Karpas-422 (cell line): ENCODE measurements around the gene AKAP8L. TPM values are rescaled to one million over a fixed set of nuclear protein-coding genes. Genes with fewer than 3 reads are reported as not detected.

Experiments
- DNase-seq: peaks from one replicate; pipeline ENCODE4 v3.0.0-alpha.2; 2015
- H2AFZ ChIP-seq: fragments of 200-600 bp; sonication (generic); 2 replicates; pipeline ENCODE4 v1.6.1; 2014; ENCODE audit warnings: antibody characterized with exemption, low read length, mixed read lengths
- H3K27ac ChIP-seq: fragments of 200-600 bp; sonication (generic); 2 replicates; pipeline ENCODE4 v1.5.1; 2014; ENCODE audit warnings: mild to moderate bottlenecking, low read length, moderate library complexity
- H3K27me3 ChIP-seq: fragments of 200-600 bp; sonication (generic); 2 replicates; pipeline ENCODE4 v1.6.1; 2014; ENCODE audit warnings: low read length, mixed read lengths
- H3K36me3 ChIP-seq: fragments of 200-600 bp; sonication (generic); 2 replicates; pipeline ENCODE4 v1.6.1; 2014; ENCODE audit warnings: low read length, mixed read lengths; ENCODE audit not compliant: insufficient read depth
- H3K4me1 ChIP-seq: fragments of 200-600 bp; sonication (generic); 2 replicates; pipeline ENCODE4 v1.6.1; 2014; ENCODE audit warnings: mild to moderate bottlenecking, low read length, mixed read lengths
- H3K4me2 ChIP-seq: fragments of 200-600 bp; sonication (generic); 2 replicates; pipeline ENCODE4 v1.6.1; 2014; ENCODE audit warnings: low read length, low read depth, mild to moderate bottlenecking; ENCODE audit not compliant: poor library complexity, severe bottlenecking
- H3K4me3 ChIP-seq: fragments of 200-600 bp; sonication (generic); 2 replicates; pipeline ENCODE4 v1.5.1; 2014; ENCODE audit warnings: mild to moderate bottlenecking, antibody characterized with exemption, low read length, mixed read lengths
- H3K79me2 ChIP-seq: fragments of 200-600 bp; sonication (generic); 2 replicates; pipeline ENCODE4 v1.6.1; 2014; ENCODE audit warnings: mild to moderate bottlenecking, low read length, mixed read lengths
- H3K9ac ChIP-seq: fragments of 200-600 bp; sonication (generic); 2 replicates; pipeline ENCODE4 v1.6.0; 2014; ENCODE audit warnings: low read length
- H3K9me2 ChIP-seq: fragments of 200-600 bp; sonication (generic), shearing (Covaris generic); replicated peaks from 2 replicates; pipeline ENCODE4 v1.6.0; 2014; ENCODE audit warnings: mild to moderate bottlenecking, low read length, moderate library complexity; ENCODE audit not compliant: insufficient read depth
- H3K9me3 ChIP-seq: fragments of 300-700, 200-600 bp; sonication (generic); 2 replicates; pipeline ENCODE4 v1.6.1; 2014; ENCODE audit warnings: low read length, mixed read lengths
- H4K20me1 ChIP-seq: fragments of 200-600 bp; sonication (generic); 2 replicates; pipeline ENCODE4 v1.6.1; 2014; ENCODE audit warnings: mild to moderate bottlenecking, antibody characterized with exemption, low read length, low read depth; ENCODE audit not compliant: insufficient read depth
- total RNA-seq: library from RNA; depleted of rRNA; stranded (reverse); fragments of >200 nt; shearing (Covaris generic); gene quantifications from 2 replicates; pipeline ENCODE4 v1.2.3, GENCODE V29; 2014; ENCODE audit warnings: low replicate concordance

Gene AKAP8L
- total RNA-seq, 1 experiment from 2014 or later = 82.4 TPM

GRCh38 chr19:15450528-15450890 is 31.7 kb upstream of the AKAP8L start:
- no peak overlapping the region for H3K9ac ChIP-seq
- 0 out of 2 replicates have a peak, but pooled peaks cover 5% of the 10 kb centered on the region for H4K20me1 ChIP-seq
- H3K4me1 ChIP-seq = peaks cover 6% of the 10 kb centered on the region
- H3K27me3 ChIP-seq = no peaks in the 10 kb centered on the region
- H3K9me2 ChIP-seq = no peaks in the 10 kb centered on the region; the same call in 1 of the 2 replicates
- H3K4me2 ChIP-seq = no peak overlapping the region
- H2AFZ ChIP-seq = peak overlapping the region; percentile 12; the same call in 1 of the 2 replicates
- H3K9me3 ChIP-seq = no peaks in the 10 kb centered on the region
- no peaks in the 10 kb centered on the region for H3K79me2 ChIP-seq
- peak overlapping the region; percentile 38; the same call in 1 of the 2 replicates for H3K4me3 ChIP-seq
- no peaks in the 10 kb centered on the region for H3K36me3 ChIP-seq
- H3K27ac ChIP-seq = no peak overlapping the region
- DNase-seq = no peak

GRCh38 chr19:15449620-15450527 is 31.1 kb upstream of the AKAP8L start, which contains the start of gene WIZ:
Gene WIZ, minus strand, starts transcription at chr19:15449956. Its CDS starts 1,649 bp downstream, at chr19:15448307.
- peak within 1 kb of the TSS; percentile 41; the same call in 1 of the 2 replicates for H3K4me3 ChIP-seq
- H4K20me1 ChIP-seq = 0 out of 2 replicates have a peak, but pooled peaks cover 5% of the 10 kb centered on the region
- H3K4me2 ChIP-seq = peak within 1 kb of the TSS; percentile 45
- peaks cover 6% of the 10 kb centered on the region for H3K4me1 ChIP-seq
- peak; percentile 89 for DNase-seq
- peak within 1 kb of the TSS; percentile 12; the same call in 1 of the 2 replicates for H2AFZ ChIP-seq
- no peaks in the 10 kb centered on the region for H3K9me3 ChIP-seq
- no peak within 1 kb of the TSS for H3K9ac ChIP-seq
- no peaks in the 10 kb centered on the region; the same call in 1 of the 2 replicates for H3K9me2 ChIP-seq
- H3K27ac ChIP-seq = no peak within 1 kb of the TSS
- no peaks in the 10 kb centered on the region for H3K27me3 ChIP-seq
- no peaks in the 10 kb centered on the region for H3K79me2 ChIP-seq
- H3K36me3 ChIP-seq = no peaks in the 10 kb centered on the region

- peak overlapping the region; percentile 41; the same call in 1 of the 2 replicates for H3K4me3 ChIP-seq
- H2AFZ ChIP-seq = no peak overlapping the region
- H3K4me2 ChIP-seq = peak overlapping the region; percentile 45
- H3K9me3 ChIP-seq = no peaks in the 10 kb centered on the region
- no peaks in the 10 kb centered on the region for H3K36me3 ChIP-seq
- H3K27me3 ChIP-seq = no peaks in the 10 kb centered on the region
- DNase-seq = no peak
- H3K9me2 ChIP-seq = no peaks in the 10 kb centered on the region; the same call in 1 of the 2 replicates
- H3K79me2 ChIP-seq = no peaks in the 10 kb centered on the region
- H3K27ac ChIP-seq = no peak overlapping the region
- 0 out of 2 replicates have a peak, but pooled peaks cover 5% of the 10 kb centered on the region for H4K20me1 ChIP-seq
- peaks cover 6% of the 10 kb centered on the region for H3K4me1 ChIP-seq
- H3K9ac ChIP-seq = no peak overlapping the region
These were observed 30.2 kb upstream of the AKAP8L start for GRCh38 chr19:15448778-15449619.

GRCh38 chr19:15448044-15448777 is 29.4 kb upstream of the AKAP8L start:
- H4K20me1 ChIP-seq = 0 out of 2 replicates have a peak, but pooled peaks cover 5% of the 10 kb centered on the region
- no peaks in the 10 kb centered on the region for H3K36me3 ChIP-seq
- no peak overlapping the region for H3K4me2 ChIP-seq
- H3K27ac ChIP-seq = no peak overlapping the region
- no peak for DNase-seq
- H3K4me1 ChIP-seq = peaks cover 6% of the 10 kb centered on the region
- no peaks in the 10 kb centered on the region; the same call in 1 of the 2 replicates for H3K9me2 ChIP-seq
- no peak overlapping the region for H2AFZ ChIP-seq
- H3K9me3 ChIP-seq = no peaks in the 10 kb centered on the region
- H3K79me2 ChIP-seq = no peaks in the 10 kb centered on the region
- no peak overlapping the region for H3K9ac ChIP-seq
- no peak overlapping the region for H3K4me3 ChIP-seq
- no peaks in the 10 kb centered on the region for H3K27me3 ChIP-seq

GRCh38 chr19:15447057-15447456 is 28.3 kb upstream of the AKAP8L start:
- H3K27me3 ChIP-seq = no peaks in the 10 kb centered on the region
- no peak overlapping the region for H2AFZ ChIP-seq
- no peak overlapping the region for H3K4me2 ChIP-seq
- peaks cover 6% of the 10 kb centered on the region for H3K4me1 ChIP-seq
- H3K27ac ChIP-seq = no peak overlapping the region
- DNase-seq = no peak
- H3K79me2 ChIP-seq = no peaks in the 10 kb centered on the region
- no peaks in the 10 kb centered on the region for H3K9me3 ChIP-seq
- no peaks in the 10 kb centered on the region for H3K36me3 ChIP-seq
- H3K9ac ChIP-seq = no peak overlapping the region
- H4K20me1 ChIP-seq = 0 out of 2 replicates have a peak, but pooled peaks cover 5% of the 10 kb centered on the region
- H3K9me2 ChIP-seq = no peaks in the 10 kb centered on the region; the same call in 1 of the 2 replicates
- H3K4me3 ChIP-seq = no peak overlapping the region

- DNase-seq = no peak
- Histone ChIP-seq H3K4me1 (peaks cover 6% of the 10 kb centered on the region), H3K9me3 (no peaks in the 10 kb centered on the region), H3K4me2 (no peak overlapping the region), H3K4me3 (no peak overlapping the region), H3K27me3 (no peaks in the 10 kb centered on the region), H3K79me2 (no peaks in the 10 kb centered on the region), H4K20me1 (0 out of 2 replicates have a peak, but pooled peaks cover 5% of the 10 kb centered on the region), H3K9me2 (no peaks in the 10 kb centered on the region; the same call in 1 of the 2 replicates), H3K27ac (no peak overlapping the region), H3K9ac (no peak overlapping the region), H2AFZ (no peak overlapping the region), H3K36me3 (no peaks in the 10 kb centered on the region)
These were observed 27.1 kb upstream of the AKAP8L start for GRCh38 chr19:15445807-15446376.

GRCh38 chr19:15445227-15445605 is 26.4 kb upstream of the AKAP8L start:
- Histone ChIP-seq H3K9ac (no peak overlapping the region), H3K79me2 (no peaks in the 10 kb centered on the region), H3K27ac (no peak overlapping the region), H4K20me1 (0 out of 2 replicates have a peak, but pooled peaks cover 5% of the 10 kb centered on the region), H3K27me3 (no peaks in the 10 kb centered on the region), H3K9me2 (no peaks in the 10 kb centered on the region; the same call in 1 of the 2 replicates), H2AFZ (no peak overlapping the region), H3K4me1 (peaks cover 6% of the 10 kb centered on the region), H3K4me2 (no peak overlapping the region), H3K4me3 (no peak overlapping the region), H3K9me3 (no peaks in the 10 kb centered on the region), H3K36me3 (no peaks in the 10 kb centered on the region)
- no peak for DNase-seq
